ENCODE results near the gene ANTXR1. TPM values are rescaled to one million over a fixed set of nuclear protein-coding genes. Genes with fewer than 3 reads are reported as not detected.

The ANTXR1 gene
- total RNA-seq, 1 donor from 2014 or later = 61.1 TPM

DNA sequence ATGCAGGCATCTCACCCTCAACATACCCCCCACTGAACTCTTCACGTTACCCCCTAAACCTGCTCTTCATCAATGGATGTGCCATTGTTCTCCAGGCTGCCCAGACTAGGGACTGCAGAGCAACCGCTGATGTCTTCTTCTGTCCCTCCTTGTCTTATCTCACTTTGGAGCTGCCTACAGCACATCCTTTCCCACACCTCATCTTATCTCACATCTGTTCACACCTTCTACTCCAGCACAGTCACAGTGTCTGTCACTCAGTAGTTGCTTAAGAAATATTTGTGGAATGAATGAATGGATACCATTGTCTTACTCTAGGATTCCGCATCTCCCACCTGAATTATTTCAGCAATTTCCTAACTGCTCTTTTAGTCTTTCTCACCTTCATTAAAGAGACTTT, 144.5 kb downstream of the ANTXR1 start:
- no peak for DNase-seq (ENCODE audit: low read depth, low spot score)
- TF ChIP-seq, protein P1, sequence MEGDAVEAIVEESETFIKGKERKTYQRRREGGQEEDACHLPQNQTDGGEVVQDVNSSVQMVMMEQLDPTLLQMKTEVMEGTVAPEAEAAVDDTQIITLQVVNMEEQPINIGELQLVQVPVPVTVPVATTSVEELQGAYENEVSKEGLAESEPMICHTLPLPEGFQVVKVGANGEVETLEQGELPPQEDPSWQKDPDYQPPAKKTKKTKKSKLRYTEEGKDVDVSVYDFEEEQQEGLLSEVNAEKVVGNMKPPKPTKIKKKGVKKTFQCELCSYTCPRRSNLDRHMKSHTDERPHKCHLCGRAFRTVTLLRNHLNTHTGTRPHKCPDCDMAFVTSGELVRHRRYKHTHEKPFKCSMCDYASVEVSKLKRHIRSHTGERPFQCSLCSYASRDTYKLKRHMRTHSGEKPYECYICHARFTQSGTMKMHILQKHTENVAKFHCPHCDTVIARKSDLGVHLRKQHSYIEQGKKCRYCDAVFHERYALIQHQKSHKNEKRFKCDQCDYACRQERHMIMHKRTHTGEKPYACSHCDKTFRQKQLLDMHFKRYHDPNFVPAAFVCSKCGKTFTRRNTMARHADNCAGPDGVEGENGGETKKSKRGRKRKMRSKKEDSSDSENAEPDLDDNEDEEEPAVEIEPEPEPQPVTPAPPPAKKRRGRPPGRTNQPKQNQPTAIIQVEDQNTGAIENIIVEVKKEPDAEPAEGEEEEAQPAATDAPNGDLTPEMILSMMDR (conservative IDR thresholded peaks at IDR 0.05) = no peak
- Mint-ChIP-seq H3K4me3 (no peak overlapping the region), H3K9me3 (no peaks in the 10 kb centered on the region), H3K27me3 (ENCODE audit: low read depth) (no peaks in the 10 kb centered on the region), H3K36me3 (ENCODE audit: low read depth) (peaks cover 8% of the 10 kb centered on the region), H3K4me1 (peaks cover 17% of the 10 kb centered on the region), H3K27ac (ENCODE audit: unreplicated experiment) (no peak overlapping the region)

- Mint-ChIP-seq H3K27me3 (ENCODE audit: low read depth) (no peaks in the 10 kb centered on the region), H3K4me3 (no peak overlapping the region), H3K36me3 (ENCODE audit: low read depth) (no peaks in the 10 kb centered on the region), H3K9me3 (no peaks in the 10 kb centered on the region), H3K4me1 (peaks cover 26% of the 10 kb centered on the region), H3K27ac (ENCODE audit: unreplicated experiment) (no peak overlapping the region)
- TF ChIP-seq, protein P1 (conservative IDR thresholded peaks at IDR 0.05) = no peak
- no peak for DNase-seq (ENCODE audit: low read depth, low spot score)
Observed at GRCh38 chr2:69159986-69160385, 147.0 kb downstream of the ANTXR1 start.

DNA sequence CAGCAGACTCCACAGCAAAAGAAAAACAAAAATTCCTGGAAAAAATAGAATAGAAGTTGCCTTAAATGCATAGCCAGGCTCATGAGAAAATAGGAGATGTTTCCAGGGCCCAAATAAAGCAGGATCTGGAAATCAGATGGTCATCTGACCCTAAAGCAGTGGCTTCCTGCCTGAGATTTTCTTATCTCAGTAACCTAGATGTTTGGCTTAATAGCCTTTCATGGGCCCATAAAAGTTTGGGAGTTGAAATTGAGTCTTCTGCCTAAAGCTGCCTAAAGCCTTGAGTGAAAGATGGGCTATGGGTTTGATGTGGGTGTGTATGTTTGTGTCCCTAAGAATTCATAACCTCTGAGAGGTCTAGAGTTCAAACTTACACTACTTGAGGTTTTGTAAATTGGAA, 149.1 kb downstream of the ANTXR1 start:
- DNase-seq (ENCODE audit: low read depth, low spot score) = no peak
- no peaks in the 10 kb centered on the region for H3K27me3 Mint-ChIP-seq (ENCODE audit: low read depth)
- H3K36me3 Mint-ChIP-seq (ENCODE audit: low read depth) = peaks cover 12% of the 10 kb centered on the region
- H3K9me3 Mint-ChIP-seq = no peaks in the 10 kb centered on the region
- H3K4me1 Mint-ChIP-seq = peaks cover 26% of the 10 kb centered on the region
- TF ChIP-seq, protein P1 (conservative IDR thresholded peaks at IDR 0.05) = no peak
- H3K27ac Mint-ChIP-seq (ENCODE audit: unreplicated experiment) = no peak overlapping the region
- H3K4me3 Mint-ChIP-seq = no peak overlapping the region

GRCh38 chr2:69163109-69163508, 150.1 kb downstream of the ANTXR1 start:
- no peak for DNase-seq (ENCODE audit: low read depth, low spot score)
- Mint-ChIP-seq H3K4me1 (peaks cover 26% of the 10 kb centered on the region), H3K9me3 (no peaks in the 10 kb centered on the region), H3K27me3 (ENCODE audit: low read depth) (no peaks in the 10 kb centered on the region), H3K4me3 (no peak overlapping the region), H3K27ac (ENCODE audit: unreplicated experiment) (no peak overlapping the region), H3K36me3 (ENCODE audit: low read depth) (peaks cover 12% of the 10 kb centered on the region)
- TF ChIP-seq, protein P1 (conservative IDR thresholded peaks at IDR 0.05) = no peak

DNA sequence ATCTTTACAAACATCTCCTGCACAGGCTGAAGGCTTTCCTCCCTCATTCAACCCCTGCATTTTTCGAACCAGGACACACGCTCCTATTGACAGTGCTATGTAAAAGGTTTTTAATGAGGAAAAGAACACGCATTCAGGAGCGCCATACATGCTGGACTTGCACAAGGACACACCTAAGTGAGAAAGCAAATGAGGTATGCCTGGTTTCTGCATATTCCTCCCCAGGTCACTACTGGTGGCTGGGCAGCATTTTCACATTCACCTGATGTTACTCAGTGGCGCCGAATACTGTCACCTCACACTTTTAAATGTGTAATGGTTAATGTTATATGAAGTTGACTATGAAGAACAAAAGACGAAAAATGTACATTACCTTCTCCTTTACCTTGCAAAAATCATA, 150.6 kb downstream of the ANTXR1 start:
- peaks cover 12% of the 10 kb centered on the region for H3K36me3 Mint-ChIP-seq (ENCODE audit: low read depth)
- H3K4me3 Mint-ChIP-seq = no peak overlapping the region
- H3K27ac Mint-ChIP-seq (ENCODE audit: unreplicated experiment) = no peak overlapping the region
- H3K27me3 Mint-ChIP-seq (ENCODE audit: low read depth) = no peaks in the 10 kb centered on the region
- H3K9me3 Mint-ChIP-seq = no peaks in the 10 kb centered on the region
- no peak for DNase-seq (ENCODE audit: low read depth, low spot score)
- peaks cover 26% of the 10 kb centered on the region for H3K4me1 Mint-ChIP-seq
- TF ChIP-seq, protein P1 (conservative IDR thresholded peaks at IDR 0.05) = no peak

Data from neural crest cell (in vitro differentiated cells).